IMR-90 (cell line): ENCODE results near the gene GPR62. TPM values are rescaled to one million over a fixed set of nuclear protein-coding genes. Genes with fewer than 3 reads are reported as not detected.

Source experiments
- ATAC-seq: fragments of 200-7000 bp; cut with Tn5 transposase; 2 replicates; pipeline ENCODE4 v1.9.1; 2020; ENCODE audit warnings: low read depth, mild to moderate bottlenecking, moderate library complexity
- BruUV-seq: library from RNA; stranded (reverse); fragments of 400-500 nt; replicated peaks from 2 replicates; lab custom pipeline; 2021; lab: Mats Ljungman, UMichigan
- CTCF ChIA-PET: fragments of 300-600 bp; formaldehyde crosslinking; extraction: SDS; loops from one replicate; lab custom pipeline; 2021; ENCODE audit warnings: antibody characterized with exemption; lab: Yijun Ruan, JAX
- POLR2A ChIA-PET: fragments of 300-600 bp; sonication (Branson Sonifier 250); formaldehyde crosslinking; loops from one replicate; lab custom pipeline; 2022; ENCODE audit warnings: antibody characterized with exemption; ENCODE audit not compliant: unreplicated experiment; lab: Charles Lee
- DNase-seq: peaks from one replicate; pipeline ENCODE4 v3.0.0; 2013
- H2AFZ ChIP-seq: replicated peaks from 2 replicates; pipeline ENCODE3; 2013; ENCODE audit warnings: low read length, mild to moderate bottlenecking; ENCODE audit not compliant: poor library complexity
- H2AK5ac ChIP-seq: 2 replicates; pipeline ENCODE4 v1.6.1; 2013; ENCODE audit warnings: low read depth, low read length, inconsistent platforms
- H2AK9ac ChIP-seq: replicated peaks from 2 replicates; pipeline ENCODE3; 2013; ENCODE audit warnings: mild to moderate bottlenecking, low read depth, low read length, moderate library complexity; ENCODE audit not compliant: poor library complexity
- H2BK120ac ChIP-seq: 2 replicates; pipeline ENCODE4 v1.6.1; 2013; ENCODE audit warnings: low read depth, low read length, inconsistent platforms
- H2BK15ac ChIP-seq: 3 replicates; pipeline ENCODE4 v1.6.1; 2013; ENCODE audit warnings: low read depth, low read length, inconsistent platforms
- H2BK20ac ChIP-seq: 2 replicates; pipeline ENCODE4 v1.6.1; 2013; ENCODE audit warnings: low read depth, mild to moderate bottlenecking, inconsistent platforms, low read length, moderate library complexity
- H2BK5ac ChIP-seq: 2 replicates; pipeline ENCODE4 v1.6.1; 2013; ENCODE audit warnings: mild to moderate bottlenecking, low read depth, low read length, inconsistent platforms; ENCODE audit not compliant: poor library complexity, severe bottlenecking
- H3K14ac ChIP-seq: replicated peaks from 2 replicates; pipeline ENCODE4 v1.6.1; 2013; ENCODE audit warnings: low read depth, low read length, inconsistent platforms
- H3K18ac ChIP-seq: 2 replicates; pipeline ENCODE4 v1.6.1; 2013; ENCODE audit warnings: low read depth, low read length, control low read depth
- H3K23ac ChIP-seq: 2 replicates; pipeline ENCODE4 v1.6.1; 2013; ENCODE audit warnings: low read depth, low read length, inconsistent platforms
- H3K27ac ChIP-seq: 2 replicates; pipeline ENCODE4 v1.5.1; 2013; ENCODE audit warnings: mild to moderate bottlenecking, control low read depth, low read length; ENCODE audit not compliant: insufficient read depth
- H3K27me3 ChIP-seq: 2 replicates; pipeline ENCODE4 v1.6.1; 2013; ENCODE audit warnings: low read length; ENCODE audit not compliant: control insufficient read depth, insufficient read depth
- H3K36me3 ChIP-seq: 2 replicates; pipeline ENCODE4 v1.6.1; 2013; ENCODE audit warnings: low read length, mixed read lengths; ENCODE audit not compliant: control insufficient read depth, insufficient read depth
- H3K4ac ChIP-seq: 2 replicates; pipeline ENCODE4 v1.6.1; 2013; ENCODE audit warnings: low read depth, low read length, inconsistent platforms
- H3K4me1 ChIP-seq: 2 replicates; pipeline ENCODE4 v1.6.1; 2013; ENCODE audit warnings: low read length, mixed read lengths; ENCODE audit not compliant: control insufficient read depth, insufficient read depth
- H3K4me2 ChIP-seq: 2 replicates; pipeline ENCODE4 v1.6.1; 2013; ENCODE audit warnings: low read depth, mild to moderate bottlenecking, control low read depth, low read length, moderate library complexity
- H3K4me3 ChIP-seq: 2 replicates; pipeline ENCODE4 v1.5.1; 2013; ENCODE audit warnings: low read depth, mild to moderate bottlenecking, control low read depth, low read length, moderate library complexity; ENCODE audit not compliant: insufficient read depth
- H3K56ac ChIP-seq: 2 replicates; pipeline ENCODE4 v1.6.1; 2013; ENCODE audit warnings: low read length, inconsistent platforms; ENCODE audit not compliant: insufficient read depth; ENCODE audit errors: extremely low read depth
- H3K79me1 ChIP-seq, 2 experiments: 2 replicates each; pipeline ENCODE4 v1.6.1; 2013; ENCODE audit warnings: low read length in 2 of 2, inconsistent platforms in 1 of 2, low read depth in 1 of 2
- H3K9ac ChIP-seq: 2 replicates; pipeline ENCODE4 v1.6.1; 2013; ENCODE audit warnings: low read depth, low read length, control low read depth
- H3K9me1 ChIP-seq: 2 replicates; pipeline ENCODE4 v1.6.1; 2013; ENCODE audit warnings: low read length, inconsistent platforms; ENCODE audit not compliant: insufficient read depth
- H3K9me3 ChIP-seq: 2 replicates; pipeline ENCODE4 v1.6.1; 2013; ENCODE audit warnings: low read length; ENCODE audit not compliant: control insufficient read depth, insufficient read depth
- H4K20me1 ChIP-seq: 2 replicates; pipeline ENCODE4 v1.6.1; 2013; ENCODE audit warnings: low read length, inconsistent platforms; ENCODE audit not compliant: insufficient read depth
- H4K5ac ChIP-seq: 2 replicates; pipeline ENCODE4 v1.6.1; 2013; ENCODE audit warnings: mild to moderate bottlenecking, low read depth, low read length, control low read depth
- H4K8ac ChIP-seq, 2 experiments: 2 replicates each; pipeline ENCODE4 v1.6.1; 2013; ENCODE audit warnings: low read depth in 2 of 2, low read length in 2 of 2, control low read depth in 1 of 2, inconsistent platforms in 1 of 2
- H4K91ac ChIP-seq: 2 replicates; pipeline ENCODE4 v1.6.1; 2013; ENCODE audit warnings: low read depth, low read length, inconsistent platforms; ENCODE audit not compliant: insufficient read depth
- MXI1 ChIP-seq: IDR thresholded peaks from 2 replicates; pipeline ENCODE4 v1.6.1; 2012; ENCODE audit warnings: low read depth, mild to moderate bottlenecking, low read length, moderate library complexity, borderline replicate concordance
- RFX5 ChIP-seq: IDR thresholded peaks from 2 replicates; pipeline ENCODE4 v1.8.0; 2012; ENCODE audit warnings: low read depth, mild to moderate bottlenecking, low read length, moderate library complexity
- WGBS, 2 experiments: methylation state at CpG; one replicate each; pipeline versions ENCODE4 v1.1.5 to v1.1.7; 2013; ENCODE audit warnings: missing lambda C conversion rate in 2 of 2; ENCODE audit not compliant: insufficient read length in 1 of 2; ENCODE audit errors: extremely low coverage in 2 of 2; 5-methylcytosine and 5-hydroxymethylcytosine counted together
- dilution Hi-C: fragments of 300-500 bp; cut with HindIII; formaldehyde crosslinking; loops from one replicate; pipeline ENCODE4 v1.14.3; 2018; ENCODE audit warnings: low sequenced_read_pairs; ENCODE audit not compliant: unreplicated experiment
- in situ Hi-C: fragments of 300-500 bp; cut with MboI; formaldehyde crosslinking; loops from 3 replicates; pipeline ENCODE4 v1.14.3; 2019; ENCODE audit warnings: low sequenced_read_pairs, inconsistent platforms, mixed read lengths
- intact Hi-C: fragments of 100-400 bp; cut with micrococcal nuclease; formaldehyde crosslinking; loops from 2 replicates; pipeline ENCODE4 v1.10.0; 2022
- polyA plus RNA-seq, 3 experiments: library from polyadenylated mRNA; depleted of rRNA; stranded (reverse); fragments of >200 nt; gene quantifications; 2 replicates each; pipeline ENCODE4 v1.2.3, GENCODE V29; 2012; ENCODE audit warnings: low replicate concordance in 1 of 3
- total RNA-seq: library from RNA; depleted of rRNA; stranded (reverse); fragments of >200 nt; gene quantifications from 2 replicates; pipeline ENCODE4 v1.2.3, GENCODE V29; 2012
- TF ChIP-seq, protein P1 (sequence below): conservative IDR thresholded peaks from 2 replicates; pipeline ENCODE4 v1.5.1; 2012; ENCODE audit warnings: mild to moderate bottlenecking, low read depth, low read length, improper control_type of control experiment

GPR62 gene
- total and polyA plus RNA-seq, 2 of the 4 experiments (the other 2 are of a cell fraction), result under 0.01 TPM; not detected in 1

DNA sequence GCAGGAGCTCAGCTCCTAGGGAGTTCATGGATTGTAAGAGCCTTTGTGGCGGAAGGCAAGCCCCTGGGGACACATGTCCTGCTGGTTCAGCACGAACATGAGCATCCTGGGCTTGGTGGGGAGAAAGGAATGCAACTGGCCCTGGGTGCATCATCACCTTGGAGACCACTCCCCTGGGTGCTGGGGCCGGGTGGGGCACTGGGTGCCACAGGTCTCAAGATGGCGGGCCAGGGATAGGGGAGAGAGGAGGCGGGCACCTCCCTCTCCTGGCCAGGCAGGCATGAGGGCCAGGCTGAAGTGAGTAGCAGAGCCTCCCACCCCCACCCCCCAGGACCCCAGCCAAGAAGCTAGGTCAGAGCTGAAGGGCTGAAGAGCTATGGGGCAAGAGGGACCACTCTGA, 11.3 kb downstream of the GPR62 start:
- H3K18ac ChIP-seq, result peak overlapping the region; percentile 90; the same call in 1 of the 2 replicates
- peak overlapping the region; percentile 76 for H3K27ac ChIP-seq
- peak overlapping the region; percentile 97 for H3K4ac ChIP-seq
- no peaks in the 10 kb centered on the region; the same call in 1 of the 2 replicates for H3K36me3 ChIP-seq
- H4K5ac ChIP-seq, result peak overlapping the region; percentile 55
- H3K4me3 ChIP-seq, result peak overlapping the region; percentile 70
- peak overlapping the region; percentile 86 for H4K91ac ChIP-seq
- ATAC-seq (no peak), DNase-seq (no peak)
- H3K9ac ChIP-seq, result peak overlapping the region; percentile 95
- peak overlapping the region; percentile 90 for H2AFZ ChIP-seq
- ChIA-PET CTCF (no interaction called here), POLR2A (no interaction called here)
- dilution Hi-C loops (no loop called here), intact Hi-C loops (no loop called here), in situ Hi-C loops (loop anchor here (25.0 kb wide), 1 partner anchor 1629 kb away; the partner anchor contains the start of genes RASSF1, TUSC2 and ZMYND10)
- peak overlapping the region; percentile 99 for H3K4me2 ChIP-seq
- peak overlapping the region; percentile 98 for H3K14ac ChIP-seq
- peaks cover 16% of the 10 kb centered on the region for H4K20me1 ChIP-seq
- peak overlapping the region; percentile 55 to 89 for H4K8ac ChIP-seq
- WGBS, 2 experiments, result 80% methylated on average over 2 of the region's 5 CpGs; no CpG with 5 or more reads in 1 of the 2 experiments
- H2AK5ac ChIP-seq, result peak overlapping the region; percentile 98
- peak overlapping the region; percentile 98 for H2AK9ac ChIP-seq
- H2BK20ac ChIP-seq, result no peak overlapping the region
- H3K79me1 ChIP-seq, result peaks cover 36 to 69% of the 10 kb centered on the region in 2 experiments
- peaks cover 19% of the 10 kb centered on the region for H3K9me1 ChIP-seq
- H3K27me3 ChIP-seq, result no peaks in the 10 kb centered on the region
- H3K4me1 ChIP-seq, result peaks cover 28% of the 10 kb centered on the region
- no peak overlapping the region for H2BK15ac ChIP-seq
- H3K23ac ChIP-seq, result peak overlapping the region; percentile 91
- TF ChIP-seq, protein P1, sequence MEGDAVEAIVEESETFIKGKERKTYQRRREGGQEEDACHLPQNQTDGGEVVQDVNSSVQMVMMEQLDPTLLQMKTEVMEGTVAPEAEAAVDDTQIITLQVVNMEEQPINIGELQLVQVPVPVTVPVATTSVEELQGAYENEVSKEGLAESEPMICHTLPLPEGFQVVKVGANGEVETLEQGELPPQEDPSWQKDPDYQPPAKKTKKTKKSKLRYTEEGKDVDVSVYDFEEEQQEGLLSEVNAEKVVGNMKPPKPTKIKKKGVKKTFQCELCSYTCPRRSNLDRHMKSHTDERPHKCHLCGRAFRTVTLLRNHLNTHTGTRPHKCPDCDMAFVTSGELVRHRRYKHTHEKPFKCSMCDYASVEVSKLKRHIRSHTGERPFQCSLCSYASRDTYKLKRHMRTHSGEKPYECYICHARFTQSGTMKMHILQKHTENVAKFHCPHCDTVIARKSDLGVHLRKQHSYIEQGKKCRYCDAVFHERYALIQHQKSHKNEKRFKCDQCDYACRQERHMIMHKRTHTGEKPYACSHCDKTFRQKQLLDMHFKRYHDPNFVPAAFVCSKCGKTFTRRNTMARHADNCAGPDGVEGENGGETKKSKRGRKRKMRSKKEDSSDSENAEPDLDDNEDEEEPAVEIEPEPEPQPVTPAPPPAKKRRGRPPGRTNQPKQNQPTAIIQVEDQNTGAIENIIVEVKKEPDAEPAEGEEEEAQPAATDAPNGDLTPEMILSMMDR, result no peak
- TF ChIP-seq MXI1 (no peak), RFX5 (no peak)
- peak overlapping the region; percentile 73; the same call in 1 of the 2 replicates for H3K56ac ChIP-seq
- no peak overlapping the region for H2BK5ac ChIP-seq
- BruUV-seq, result no TSS peak
- H3K9me3 ChIP-seq, result no peaks in the 10 kb centered on the region
- 0 out of 2 replicates have a peak overlapping the region, but pooled peaks have one; percentile 30 for H2BK120ac ChIP-seq
